Ovary (tissue), 3 donors: ENCODE data around the gene JAG2.

ENCODE experiments used
- CTCF ChIP-seq, 3 donors: fragments of 450-650 bp in 2 of 3; fragments of 200-600 bp in 1 of 3; IDR thresholded peaks; one replicate each; pipeline versions ENCODE4 v1.5.1 to v1.8.0; 2016 to 2022; ENCODE audit warnings: antibody characterized with exemption in 3 of 3, mild to moderate bottlenecking in 1 of 3
- EP300 ChIP-seq: sonication (generic); formaldehyde crosslinking; IDR thresholded peaks from one replicate; pipeline ENCODE4 v1.6.1; 2017; ENCODE audit warnings: antibody characterized with exemption
- POLR2A ChIP-seq: fragments of 450-650 bp; IDR thresholded peaks from one replicate; pipeline ENCODE4 v1.6.1; 2017; ENCODE audit warnings: antibody characterized with exemption, mild to moderate bottlenecking, moderate library complexity
- donor health status: DM: no; HTN: no; CAD: no.

GRCh38 chr14:105208738-105209075 lies 40.1 kb upstream of the JAG2 start:
- TF ChIP-seq CTCF (IDR thresholded peaks at IDR 0.05) (no peak), EP300 (no peak), POLR2A (no peak)
